WTC11 (cell line): ENCODE data around the gene GREB1. TPM values are rescaled to one million over a fixed set of nuclear protein-coding genes. Genes with fewer than 3 reads are reported as not detected.
A peak's percentile ranks its signal among the peaks of the same experiment; 100 is the strongest.

Experiments
- ATAC-seq: fragments of 200-7000 bp; cut with Tn5 transposase; 2 replicates; pipeline ENCODE4 v1.10.0; 2021; ENCODE audit warnings: mild to moderate bottlenecking, moderate library complexity
- CTCF ChIA-PET: fragments of 300-600 bp; sonication (Branson Sonifier 250); formaldehyde crosslinking; loops from one replicate; lab custom pipeline; 2021; ENCODE audit warnings: antibody characterized with exemption; lab: Charles Lee
- POLR2A ChIA-PET: fragments of 350-600 bp; sonication (Branson Sonifier 250); formaldehyde crosslinking; loops from one replicate; lab custom pipeline; 2021; ENCODE audit warnings: antibody characterized with exemption; lab: Charles Lee
- DNase-seq: peaks from one replicate; pipeline ENCODE4 v3.0.0; 2021; ENCODE audit warnings: low spot score
- H3K27ac Mint-ChIP-seq: 2 replicates; pipeline ENCODE4 v1.8.0; 2021; ENCODE audit warnings: mixed read lengths
- H3K27me3 Mint-ChIP-seq: 2 replicates; pipeline ENCODE4 v1.8.0; 2021; ENCODE audit warnings: low read depth, mild to moderate bottlenecking, moderate library complexity, mixed read lengths
- H3K36me3 Mint-ChIP-seq: 2 replicates; pipeline ENCODE4 v1.8.0; 2021; ENCODE audit warnings: mixed read lengths
- H3K4me1 Mint-ChIP-seq: 2 replicates; pipeline ENCODE4 v1.8.0; 2022; ENCODE audit warnings: mixed read lengths
- H3K4me3 Mint-ChIP-seq: 2 replicates; pipeline ENCODE4 v1.8.0; 2021; ENCODE audit warnings: mild to moderate bottlenecking, moderate library complexity, mixed read lengths
- H3K9me3 Mint-ChIP-seq: 2 replicates; pipeline ENCODE4 v1.8.0; 2021; ENCODE audit warnings: mixed read lengths
- CBFB ChIP-seq: sonication (generic); formaldehyde crosslinking; IDR thresholded peaks from 2 replicates; pipeline ENCODE4 v1.8.1; 2022; ENCODE audit warnings: mild to moderate bottlenecking, low read depth, missing genetic modification reagents
- E2F1 ChIP-seq: sonication (generic); formaldehyde crosslinking; IDR thresholded peaks from 2 replicates; pipeline ENCODE4 v1.8.0; 2022; ENCODE audit warnings: mild to moderate bottlenecking, missing genetic modification reagents
- E2F5 ChIP-seq: sonication (generic); formaldehyde crosslinking; IDR thresholded peaks from 2 replicates; pipeline ENCODE4 v1.8.1; 2022; ENCODE audit warnings: mild to moderate bottlenecking, moderate library complexity, missing genetic modification reagents
- ESRRA ChIP-seq: sonication (generic); formaldehyde crosslinking; IDR thresholded peaks from 2 replicates; pipeline ENCODE4 v1.8.1; 2022; ENCODE audit warnings: mild to moderate bottlenecking, missing genetic modification reagents, borderline replicate concordance
- ETV6 ChIP-seq: sonication (generic); formaldehyde crosslinking; IDR thresholded peaks from 2 replicates; pipeline ENCODE4 v1.8.1; 2022; ENCODE audit warnings: mild to moderate bottlenecking, missing genetic modification reagents
- FOXJ3 ChIP-seq: sonication (generic); formaldehyde crosslinking; IDR thresholded peaks from 2 replicates; pipeline ENCODE4 v1.9.0; 2021; ENCODE audit warnings: missing genetic modification reagents, mild to moderate bottlenecking, borderline replicate concordance
- GTF2I ChIP-seq: fragments of 250-450 bp; sonication (Bioruptor Pico); conservative IDR thresholded peaks from 2 replicates; pipeline ENCODE4 v1.4.0; 2021; ENCODE audit warnings: mild to moderate bottlenecking
- HMGXB4 ChIP-seq: sonication (generic); formaldehyde crosslinking; IDR thresholded peaks from 2 replicates; pipeline ENCODE4 v1.8.1; 2023; ENCODE audit warnings: mild to moderate bottlenecking, moderate library complexity, missing genetic modification reagents
- IRF2 ChIP-seq: sonication (generic); formaldehyde crosslinking; IDR thresholded peaks from 2 replicates; pipeline ENCODE4 v1.8.0; 2022; ENCODE audit warnings: low read depth, missing genetic modification reagents, borderline replicate concordance
- KAT7 ChIP-seq: sonication (generic); formaldehyde crosslinking; IDR thresholded peaks from 2 replicates; pipeline ENCODE4 v1.8.1; 2023; ENCODE audit warnings: missing genetic modification reagents, mild to moderate bottlenecking, borderline replicate concordance
- MAX ChIP-seq: sonication (generic); formaldehyde crosslinking; IDR thresholded peaks from 2 replicates; pipeline ENCODE4 v1.8.0; 2022; ENCODE audit warnings: mild to moderate bottlenecking, missing genetic modification reagents
- NR1H2 ChIP-seq: sonication (generic); formaldehyde crosslinking; IDR thresholded peaks from 2 replicates; pipeline ENCODE4 v1.9.0; 2021; ENCODE audit warnings: mild to moderate bottlenecking, moderate library complexity, missing genetic modification reagents
- OVOL2 ChIP-seq: fragments of 250-450 bp; sonication (Bioruptor Pico); IDR thresholded peaks from 2 replicates; pipeline ENCODE4 v1.9.0; 2021; ENCODE audit warnings: mild to moderate bottlenecking, borderline replicate concordance
- PRDM15 ChIP-seq: sonication (generic); formaldehyde crosslinking; IDR thresholded peaks from 2 replicates; pipeline ENCODE4 v1.8.0; 2022; ENCODE audit warnings: missing genetic modification reagents
- RORB ChIP-seq: fragments of 250-450 bp; sonication (Bioruptor Pico); IDR thresholded peaks from 2 replicates; pipeline ENCODE4 v1.9.0; 2021; ENCODE audit warnings: mild to moderate bottlenecking
- SMAD3 ChIP-seq: sonication (generic); formaldehyde crosslinking; IDR thresholded peaks from 2 replicates; pipeline ENCODE4 v1.8.0; 2022; ENCODE audit warnings: missing genetic modification reagents, mild to moderate bottlenecking, borderline replicate concordance
- SMAD4 ChIP-seq: sonication (generic); formaldehyde crosslinking; IDR thresholded peaks from 2 replicates; pipeline ENCODE4 v1.8.0; 2022; ENCODE audit warnings: mild to moderate bottlenecking, missing genetic modification reagents
- SOX15 ChIP-seq: fragments of 250-450 bp; sonication (Bioruptor Pico); IDR thresholded peaks from 2 replicates; pipeline ENCODE4 v1.9.0; 2021; ENCODE audit warnings: mild to moderate bottlenecking
- TP53 ChIP-seq: sonication (generic); formaldehyde crosslinking; IDR thresholded peaks from 2 replicates; pipeline ENCODE4 v1.8.1; 2023; ENCODE audit warnings: mild to moderate bottlenecking, missing genetic modification reagents
- USF2 ChIP-seq: sonication (generic); formaldehyde crosslinking; IDR thresholded peaks from 2 replicates; pipeline ENCODE4 v1.8.1; 2023; ENCODE audit warnings: mild to moderate bottlenecking, missing genetic modification reagents, moderate library complexity
- ZNF219 ChIP-seq: sonication (generic); formaldehyde crosslinking; IDR thresholded peaks from 2 replicates; pipeline ENCODE4 v1.8.0; 2023; ENCODE audit warnings: missing genetic modification reagents, mild to moderate bottlenecking, borderline replicate concordance
- ZNF416 ChIP-seq: fragments of 250-450 bp; sonication (Bioruptor Pico); IDR thresholded peaks from 2 replicates; pipeline ENCODE4 v1.9.0; 2021; ENCODE audit warnings: mild to moderate bottlenecking, inconsistent platforms
- ZNF423 ChIP-seq: fragments of 250-450 bp; sonication (Bioruptor Pico); IDR thresholded peaks from 2 replicates; pipeline ENCODE4 v2.1.2; 2022; ENCODE audit warnings: mild to moderate bottlenecking, moderate library complexity
- ZNF425 ChIP-seq: fragments of 250-450 bp; sonication (Bioruptor Pico); conservative IDR thresholded peaks from 2 replicates; pipeline ENCODE4 v1.9.0; 2021; ENCODE audit warnings: mild to moderate bottlenecking
- total RNA-seq: library from RNA; stranded (reverse); gene quantifications from 3 replicates; pipeline ENCODE4 v1.2.3, GENCODE V29; 2021

Gene GREB1
- total RNA-seq, 1 experiment from 2014 or later = 35.7 TPM

GRCh38 chr2:11520092-11520693, 13.7 kb upstream of the GREB1 start:
- ChIA-PET CTCF (interaction anchor here (0.9 kb wide), 1 partner anchor 64 kb away, joined by 3 read pairs; no protein-coding TSS in a partner anchor), POLR2A (no interaction called here)
- no peak for TF ChIP-seq ETV6
- no peak for TF ChIP-seq USF2
- TF ChIP-seq CBFB (CRISPR knock-in tag) = no peak
- TF ChIP-seq SOX15 = no peak
- TF ChIP-seq E2F1 = no peak
- TF ChIP-seq ZNF425 (CRISPR knock-in tag) = no peak
- no peak for TF ChIP-seq MAX
- TF ChIP-seq OVOL2 (CRISPR knock-in tag) = no peak
- no peak for TF ChIP-seq ZNF416 (CRISPR knock-in tag)
- no peak for TF ChIP-seq TP53
- no peak for TF ChIP-seq HMGXB4
- no peak overlapping the region for H3K4me3 Mint-ChIP-seq
- peak; percentile 44 for ATAC-seq
- DNase-seq = no peak
- H3K9me3 Mint-ChIP-seq = peaks cover 12% of the 10 kb centered on the region
- H3K27ac Mint-ChIP-seq = peak overlapping the region; percentile 3; the same call in 1 of the 2 replicates
- H3K36me3 Mint-ChIP-seq = peaks cover 7% of the 10 kb centered on the region
- H3K27me3 Mint-ChIP-seq = no peaks in the 10 kb centered on the region
- peaks cover 43% of the 10 kb centered on the region for H3K4me1 Mint-ChIP-seq

- ChIA-PET CTCF (no interaction called here), POLR2A (no interaction called here)
- peaks cover 30% of the 10 kb centered on the region for H3K4me1 Mint-ChIP-seq
- H3K27ac Mint-ChIP-seq = peak overlapping the region; percentile 8; the same call in 1 of the 2 replicates
- DNase-seq (no peak), ATAC-seq (no peak)
- H3K27me3 Mint-ChIP-seq = no peaks in the 10 kb centered on the region
- H3K4me3 Mint-ChIP-seq = no peak overlapping the region
- H3K36me3 Mint-ChIP-seq = peaks cover 11% of the 10 kb centered on the region
- H3K9me3 Mint-ChIP-seq = peaks cover 18% of the 10 kb centered on the region
- TF ChIP-seq SMAD3 (CRISPR knock-in tag) (no peak), PRDM15 (no peak), RORB (CRISPR knock-in tag) (no peak), CBFB (CRISPR knock-in tag) (no peak), FOXJ3 (no peak), NR1H2 (CRISPR knock-in tag) (no peak), IRF2 (CRISPR knock-in tag) (no peak), SMAD4 (CRISPR knock-in tag) (no peak), HMGXB4 (no peak), GTF2I (CRISPR knock-in tag) (no peak), KAT7 (CRISPR knock-in tag) (no peak), ESRRA (CRISPR knock-in tag) (no peak), ZNF423 (CRISPR knock-in tag) (no peak), ZNF219 (CRISPR knock-in tag) (no peak), E2F5 (no peak)
Measured at GRCh38 chr2:11521775-11522174, 12.1 kb upstream of the GREB1 start.
